Loucy (cell line): ENCODE measurements around the gene KCNN3.

ENCODE experiments used
- EZH2phosphoT487 ChIP-seq: fragments of 200-600 bp; IDR thresholded peaks from 2 replicates; pipeline ENCODE4 v1.6.1; 2018; ENCODE audit warnings: antibody characterized with exemption, mild to moderate bottlenecking, moderate library complexity, borderline replicate concordance
- TF ChIP-seq, protein P1 (sequence below): fragments of 200-600 bp; sonication (generic); conservative IDR thresholded peaks from 2 replicates; pipeline ENCODE4 v1.5.1; 2014; ENCODE audit warnings: mild to moderate bottlenecking, antibody characterized with exemption, low read length

DNA sequence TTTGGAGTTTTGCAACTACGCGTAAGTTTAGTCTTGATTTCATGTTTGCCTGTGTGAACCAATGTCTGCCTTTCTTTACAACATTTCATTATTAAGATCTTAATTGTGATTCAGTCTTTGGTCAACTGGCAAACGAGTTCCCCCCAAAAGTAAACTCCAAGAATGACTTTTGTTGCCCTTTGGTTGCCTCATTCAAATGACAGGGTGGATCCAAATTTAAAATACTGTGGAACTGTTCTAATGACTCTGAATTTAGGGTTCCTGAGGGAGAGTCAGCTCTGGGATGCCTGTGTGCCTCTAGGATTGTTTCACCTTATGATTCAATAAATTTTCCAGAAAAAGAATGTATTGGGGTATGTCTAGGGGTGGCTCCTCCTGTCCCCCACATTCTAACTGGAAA is 105.3 kb downstream of the KCNN3 start:
- TF ChIP-seq, protein P1, sequence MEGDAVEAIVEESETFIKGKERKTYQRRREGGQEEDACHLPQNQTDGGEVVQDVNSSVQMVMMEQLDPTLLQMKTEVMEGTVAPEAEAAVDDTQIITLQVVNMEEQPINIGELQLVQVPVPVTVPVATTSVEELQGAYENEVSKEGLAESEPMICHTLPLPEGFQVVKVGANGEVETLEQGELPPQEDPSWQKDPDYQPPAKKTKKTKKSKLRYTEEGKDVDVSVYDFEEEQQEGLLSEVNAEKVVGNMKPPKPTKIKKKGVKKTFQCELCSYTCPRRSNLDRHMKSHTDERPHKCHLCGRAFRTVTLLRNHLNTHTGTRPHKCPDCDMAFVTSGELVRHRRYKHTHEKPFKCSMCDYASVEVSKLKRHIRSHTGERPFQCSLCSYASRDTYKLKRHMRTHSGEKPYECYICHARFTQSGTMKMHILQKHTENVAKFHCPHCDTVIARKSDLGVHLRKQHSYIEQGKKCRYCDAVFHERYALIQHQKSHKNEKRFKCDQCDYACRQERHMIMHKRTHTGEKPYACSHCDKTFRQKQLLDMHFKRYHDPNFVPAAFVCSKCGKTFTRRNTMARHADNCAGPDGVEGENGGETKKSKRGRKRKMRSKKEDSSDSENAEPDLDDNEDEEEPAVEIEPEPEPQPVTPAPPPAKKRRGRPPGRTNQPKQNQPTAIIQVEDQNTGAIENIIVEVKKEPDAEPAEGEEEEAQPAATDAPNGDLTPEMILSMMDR, result no peak
- TF ChIP-seq EZH2phosphoT487, result no peak
